HG03175 (cell line): ENCODE results near the gene SESN1.
"Not testable (repeated sequence)": the region's sequence is repeated elsewhere in the genome, so short reads cannot be mapped to it uniquely, and the experiment has no call there.

ENCODE experiments used
- ATAC-seq: cut with Tn5 transposase; IDR thresholded peaks from one replicate; pipeline ENCODE4 v1.9.1; 2021; ENCODE audit warnings: mild to moderate bottlenecking, moderate library complexity; ENCODE audit not compliant: unreplicated experiment

Gene SESN1

DNA sequence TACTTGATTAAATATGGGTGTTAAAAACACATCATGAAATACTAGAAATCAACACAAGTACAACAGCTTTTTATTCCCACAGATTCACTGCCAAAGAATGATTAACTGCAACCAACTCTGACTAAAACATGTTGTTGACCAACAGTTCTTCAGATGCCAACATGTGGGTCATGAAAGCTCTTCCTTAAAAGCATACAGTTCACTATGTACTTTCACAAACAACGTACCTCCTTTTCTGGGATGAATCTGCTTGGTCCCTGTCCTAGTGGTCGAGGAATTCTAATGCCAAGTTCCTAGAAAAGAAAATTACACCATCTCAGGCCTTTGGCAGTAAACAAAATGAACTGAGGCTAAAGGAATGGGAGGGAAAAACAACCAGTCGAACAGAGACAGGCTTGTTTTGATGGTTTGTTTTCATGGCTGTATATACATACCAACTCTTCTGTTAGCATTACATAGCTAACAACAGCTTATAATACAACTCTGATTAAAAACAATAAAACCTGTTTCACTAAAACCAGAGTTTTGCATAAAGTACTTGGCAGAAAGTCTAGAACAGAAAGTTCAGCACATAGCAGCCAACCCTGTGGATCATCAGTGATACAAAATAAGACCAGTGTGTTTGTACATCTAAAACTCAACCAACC is 92.5 kb downstream of the SESN1 start:
- ATAC-seq: no peak

DNA sequence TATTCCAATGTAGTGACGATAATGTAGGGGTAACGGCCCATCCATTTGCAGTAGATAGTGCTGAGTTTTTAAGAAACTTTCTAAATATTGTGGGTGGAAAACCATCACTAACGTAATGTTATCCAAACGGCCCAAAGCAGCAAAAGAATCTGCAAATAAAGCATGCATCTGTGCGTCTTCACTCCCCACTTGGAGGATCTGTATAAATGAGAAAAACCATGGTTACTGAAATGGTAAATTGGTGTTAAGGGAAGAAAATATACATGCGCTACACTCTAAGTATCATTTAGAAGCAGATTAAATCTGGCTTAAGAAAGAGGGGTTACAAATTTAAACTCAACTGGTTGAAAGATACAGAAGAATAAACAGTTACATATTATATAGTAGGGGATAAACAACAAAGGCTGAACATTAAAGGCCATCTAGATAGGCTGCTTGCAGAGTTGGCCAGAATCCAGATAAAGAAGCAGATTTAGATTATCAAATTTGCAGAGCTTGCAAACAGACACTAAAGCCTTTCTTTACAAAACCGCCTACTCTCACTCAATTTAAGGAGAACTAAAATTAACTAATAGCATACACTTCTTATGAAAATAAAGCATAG is 93.3 kb downstream of the SESN1 start:
- no peak for ATAC-seq

DNA sequence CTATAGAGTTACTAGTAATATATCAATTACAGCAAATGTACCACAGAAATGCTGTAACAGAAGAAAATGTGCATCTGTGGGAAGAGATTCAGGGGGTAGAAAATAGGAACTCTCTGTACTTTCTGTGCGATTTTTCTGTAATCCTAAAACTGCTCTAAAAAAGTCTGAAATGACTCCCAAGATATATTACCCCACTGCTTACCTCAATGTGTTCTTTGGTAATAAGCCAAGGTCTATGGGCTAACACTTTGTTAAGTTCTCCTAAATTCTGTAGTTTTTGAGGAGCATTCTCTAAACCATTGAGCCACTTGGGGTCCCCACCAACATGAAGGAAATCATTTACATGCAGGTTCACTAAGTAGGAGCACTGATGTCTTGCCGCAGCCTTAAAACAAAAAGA is 94.4 kb downstream of the SESN1 start:
- no peak for ATAC-seq

DNA sequence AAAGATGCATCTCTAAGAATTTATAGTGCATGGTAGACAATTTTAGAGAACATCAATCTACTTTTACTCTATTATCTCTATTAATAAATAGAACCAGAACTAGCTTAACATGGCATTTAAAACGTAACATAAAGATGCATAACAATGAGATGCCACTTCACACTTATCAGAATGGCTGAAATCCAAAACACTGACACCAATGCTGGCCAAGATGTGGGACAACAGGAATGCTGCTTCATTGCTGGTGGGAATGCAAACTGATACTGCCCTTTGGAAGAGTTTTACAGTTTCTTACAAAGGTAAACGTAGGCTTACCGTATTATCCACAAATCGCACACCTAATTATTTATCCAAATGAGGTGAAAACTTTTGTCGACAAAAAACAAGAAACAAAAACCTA is 95.2 kb downstream of the SESN1 start:
- no peak for ATAC-seq

DNA sequence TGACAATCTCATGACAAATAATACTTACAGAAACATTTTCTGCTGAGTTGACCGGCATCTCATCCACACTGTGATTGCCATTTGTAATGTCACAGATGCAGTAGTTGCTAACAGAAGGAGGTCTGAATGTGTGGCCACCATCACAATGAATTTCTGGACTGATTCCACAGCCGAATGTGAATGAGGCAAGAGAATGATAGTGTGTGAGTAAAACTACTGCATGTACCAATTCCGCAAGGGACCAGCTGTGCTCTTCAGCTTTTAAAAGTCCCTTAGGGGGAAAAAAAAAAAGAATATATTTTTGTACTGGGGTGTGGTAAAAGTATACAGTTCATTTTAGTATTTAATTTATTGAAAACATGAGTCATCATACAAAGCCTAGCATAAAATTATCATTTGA is 96.2 kb downstream of the SESN1 start:
- no peak for ATAC-seq

DNA sequence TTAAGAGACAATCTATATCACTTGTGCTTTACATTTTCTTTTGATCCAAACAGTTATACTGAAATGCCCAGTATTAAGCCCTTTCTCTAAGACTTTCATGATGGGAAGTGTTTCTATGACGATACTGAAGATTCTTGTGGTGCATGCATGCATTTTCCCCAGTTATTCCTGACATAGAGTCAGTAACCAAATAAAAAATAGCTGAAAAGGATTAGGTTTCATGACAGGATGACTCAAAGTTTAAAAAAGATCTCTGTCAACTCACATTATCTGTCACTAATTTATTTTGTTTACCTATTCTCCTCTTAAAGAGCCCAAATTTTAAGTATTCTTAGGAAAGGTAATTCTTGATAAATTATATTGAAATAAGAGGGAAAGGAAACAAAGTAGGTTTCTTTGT is 98.4 kb downstream of the SESN1 start:
- no peak for ATAC-seq

DNA sequence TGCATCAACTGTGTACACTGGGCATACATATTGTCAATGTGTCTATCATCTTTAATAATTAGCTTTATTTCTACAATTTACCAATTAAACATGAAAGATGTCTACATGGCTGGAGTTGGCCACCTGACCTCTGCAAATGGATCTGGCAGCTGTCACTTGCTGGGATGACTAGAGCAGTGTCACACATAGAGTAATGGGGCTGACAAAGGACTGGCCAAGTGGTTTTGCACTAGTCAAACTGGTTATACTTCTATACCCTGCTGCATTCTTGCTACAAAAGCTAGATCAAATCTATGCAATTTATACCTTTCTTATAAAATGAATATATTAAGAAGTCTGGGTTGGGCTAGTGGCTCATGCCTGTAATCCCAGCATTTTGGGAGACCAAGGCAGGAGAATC is 99.3 kb downstream of the SESN1 start:
- ATAC-seq: no peak

DNA sequence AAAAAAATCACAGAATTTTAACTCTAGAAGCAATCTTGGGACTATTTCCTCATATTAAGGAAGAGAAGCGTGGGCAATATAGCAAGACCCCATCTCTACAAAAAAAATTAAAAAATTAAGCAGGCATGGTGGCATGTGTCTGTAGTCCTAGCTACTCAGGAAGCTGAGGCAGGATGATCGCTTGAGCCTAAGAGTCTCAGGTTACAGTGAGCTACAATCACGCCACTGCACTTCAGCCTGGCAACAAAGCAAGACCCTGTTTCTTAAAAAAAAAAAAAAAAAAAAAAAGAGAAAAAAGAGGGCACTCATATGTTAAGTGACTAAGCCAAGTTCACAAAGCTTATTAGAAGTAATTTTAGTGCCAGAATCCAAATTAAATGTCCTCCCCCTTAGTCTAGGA is 100.8 kb downstream of the SESN1 start:
- no peak for ATAC-seq

DNA sequence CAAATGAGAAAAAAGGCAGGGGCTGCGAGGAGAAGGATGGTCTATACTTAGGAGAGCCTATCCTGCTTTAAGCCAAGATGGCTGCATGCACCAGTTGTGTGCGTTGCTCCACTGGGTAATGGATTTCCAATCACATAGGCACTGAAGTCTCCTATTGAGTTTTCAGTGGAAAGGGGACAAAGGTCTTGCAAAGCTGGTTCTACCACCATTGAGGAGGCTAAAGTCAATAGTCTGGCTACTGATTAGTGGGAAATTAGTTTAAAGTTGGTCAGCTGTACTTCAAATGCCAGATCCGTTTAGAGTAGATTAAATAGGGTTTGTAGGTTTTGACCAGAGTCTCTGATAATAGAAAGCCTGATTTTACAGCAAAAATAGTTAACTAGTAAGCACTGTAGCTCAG is 104.9 kb downstream of the SESN1 start:
- ATAC-seq: no peak

DNA sequence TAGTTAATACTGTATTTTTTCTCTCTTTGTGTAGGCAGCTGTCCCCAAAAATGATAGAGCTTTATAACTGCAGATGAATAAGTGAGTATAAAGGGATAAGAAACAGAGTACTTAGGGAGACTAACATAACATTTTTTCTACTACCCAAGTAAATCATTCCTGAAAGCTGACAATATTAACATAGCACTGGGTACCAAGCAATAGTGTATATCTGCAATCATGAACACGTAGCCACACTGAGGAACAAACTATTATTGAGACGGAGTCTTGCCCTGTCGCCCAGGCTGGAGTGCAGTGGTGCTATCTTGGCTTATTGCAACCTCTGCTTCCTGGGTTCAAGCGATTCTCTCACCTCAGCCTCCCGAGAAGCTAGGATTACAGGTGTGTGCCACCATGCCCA is 105.9 kb downstream of the SESN1 start:
- ATAC-seq: no peak

DNA sequence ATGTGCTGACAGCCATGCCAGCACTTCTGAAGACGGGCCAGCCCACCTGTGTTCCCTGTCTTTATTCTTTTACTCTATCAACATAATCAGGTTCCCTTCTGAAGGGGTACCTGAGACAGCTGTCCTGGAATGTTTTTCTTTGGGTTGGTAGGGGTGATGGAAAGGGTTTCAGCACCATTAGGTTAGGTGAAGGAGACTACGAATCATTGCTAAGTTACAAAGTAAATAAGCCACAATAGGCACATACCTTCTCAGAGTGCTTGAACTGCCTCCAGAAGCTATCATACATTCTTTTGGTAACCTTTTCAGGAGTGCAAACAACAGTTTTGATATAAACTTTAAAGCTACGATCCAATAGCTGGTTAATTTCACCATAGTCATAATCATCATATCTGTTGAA is 106.3 kb downstream of the SESN1 start:
- ATAC-seq: no peak

DNA sequence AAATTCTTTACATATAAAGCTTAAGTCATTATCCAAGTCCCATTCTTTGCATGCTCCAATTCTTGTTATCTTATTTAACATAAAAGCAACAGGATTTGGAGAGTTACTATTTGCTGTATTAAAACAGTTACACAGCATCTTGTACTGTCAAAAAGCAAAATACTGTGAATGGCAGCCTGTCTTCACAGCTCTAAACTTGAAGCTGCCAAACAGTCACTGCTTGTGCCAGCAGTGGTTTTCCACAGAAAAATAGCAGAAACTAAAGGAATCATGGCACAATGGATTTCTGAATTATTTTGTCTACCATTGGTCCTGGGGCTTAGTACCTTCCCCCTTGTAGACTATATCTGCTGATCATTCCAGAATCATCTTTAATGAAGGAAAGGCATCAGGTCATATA is 107.5 kb downstream of the SESN1 start:
- ATAC-seq: no peak

DNA sequence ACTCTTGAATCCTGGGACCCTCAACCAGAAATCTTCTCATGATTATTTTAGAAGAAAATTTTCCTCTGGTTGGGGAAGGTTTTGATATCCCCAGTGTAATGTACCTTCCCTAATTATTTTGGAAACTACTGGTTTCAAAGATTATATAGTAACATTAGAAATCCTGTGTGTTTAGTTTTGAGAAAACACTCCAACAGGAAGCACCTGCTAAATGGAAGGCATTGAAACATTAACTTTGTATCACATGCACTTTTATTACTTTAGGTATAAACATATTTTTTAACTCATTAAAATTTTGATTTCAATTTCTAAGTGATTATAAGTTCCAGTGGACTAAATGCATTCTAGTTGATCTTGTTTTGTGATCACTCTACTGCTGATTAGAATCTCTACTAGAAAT is 109.3 kb downstream of the SESN1 start:
- ATAC-seq: no peak

DNA sequence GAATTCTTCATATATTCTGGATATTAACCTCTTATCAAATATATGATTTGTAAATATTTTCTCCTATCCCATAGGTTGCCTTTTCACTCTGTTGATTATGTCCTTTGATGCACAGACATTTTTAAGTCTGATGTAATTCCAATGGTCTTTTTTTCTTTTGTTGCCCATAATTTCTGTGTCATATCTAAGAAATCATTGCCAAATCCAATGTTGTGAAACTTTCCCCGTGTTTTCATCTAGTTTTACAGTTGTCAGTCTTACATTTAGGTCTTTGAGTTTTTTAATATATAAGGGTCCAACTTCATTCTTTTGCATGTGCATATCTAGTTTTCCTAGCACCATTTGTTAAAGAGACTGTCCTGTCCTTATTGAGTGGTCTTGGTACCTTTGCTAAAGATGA is 111.5 kb downstream of the SESN1 start:
- ATAC-seq: no peak

DNA sequence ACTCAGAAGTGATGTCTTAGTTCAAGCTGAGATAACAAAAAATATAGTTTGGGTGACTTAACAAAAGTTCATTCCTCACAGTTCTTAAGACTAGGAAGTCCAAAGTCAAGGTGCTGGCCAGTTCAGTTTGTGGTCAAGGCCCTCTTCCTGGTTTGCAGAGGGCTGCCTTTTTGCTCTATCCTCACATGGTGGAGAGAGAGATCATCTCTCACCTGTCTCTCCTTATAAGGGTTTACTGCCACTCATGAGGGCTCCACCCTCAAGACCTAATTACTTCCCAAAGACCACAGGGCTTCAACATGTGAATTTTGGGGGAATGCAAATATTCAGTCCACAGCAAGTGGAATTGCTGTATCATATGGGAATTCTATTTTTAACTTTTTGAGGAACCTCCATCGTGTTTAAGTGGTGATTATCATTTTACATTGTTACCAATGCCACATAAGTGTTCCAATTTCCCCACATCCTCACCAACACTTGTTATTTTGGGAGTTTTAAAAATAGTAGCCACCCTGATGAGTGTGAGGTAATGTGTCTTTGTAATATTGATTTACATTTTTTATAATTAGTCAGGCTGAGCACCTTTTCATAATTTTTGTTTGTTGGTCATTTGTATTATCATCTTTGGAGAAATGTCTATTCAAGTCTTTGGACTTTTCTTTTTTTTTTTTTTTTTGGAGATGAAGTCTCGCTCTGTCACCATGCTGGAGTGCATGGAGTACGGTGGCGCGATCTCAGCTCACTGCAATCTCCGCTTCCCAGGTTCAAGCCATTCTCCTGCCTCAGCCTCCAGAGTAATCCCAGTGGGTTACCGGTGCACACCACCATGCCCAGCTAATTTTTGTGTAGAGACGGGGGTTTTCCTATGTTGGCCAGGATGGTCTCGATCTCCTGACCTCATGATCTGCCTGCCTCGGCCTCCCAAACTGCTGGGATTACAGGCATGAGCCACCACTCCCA is 112.2 kb downstream of the SESN1 start:
- no peak for ATAC-seq

DNA sequence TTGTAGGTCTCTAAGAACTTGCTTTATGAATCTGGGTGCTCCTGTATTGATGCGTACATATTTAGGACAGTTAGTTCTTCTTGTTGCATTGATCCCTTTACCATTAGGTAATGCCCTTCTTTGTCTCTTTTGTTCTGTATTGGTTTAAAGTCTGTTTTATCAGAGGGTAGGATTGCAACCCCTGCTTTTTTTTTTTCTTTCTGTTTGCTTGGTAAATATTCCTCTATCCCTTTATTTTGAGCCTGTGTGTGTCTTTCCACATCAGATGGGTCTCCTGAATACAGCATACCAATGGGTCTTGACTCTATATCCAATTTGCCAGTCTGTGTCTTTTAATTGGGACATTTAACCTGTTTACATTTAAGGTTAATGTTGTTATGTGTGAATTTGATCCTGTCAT is 116.0 kb downstream of the SESN1 start:
- not testable (repeated sequence) for ATAC-seq

DNA sequence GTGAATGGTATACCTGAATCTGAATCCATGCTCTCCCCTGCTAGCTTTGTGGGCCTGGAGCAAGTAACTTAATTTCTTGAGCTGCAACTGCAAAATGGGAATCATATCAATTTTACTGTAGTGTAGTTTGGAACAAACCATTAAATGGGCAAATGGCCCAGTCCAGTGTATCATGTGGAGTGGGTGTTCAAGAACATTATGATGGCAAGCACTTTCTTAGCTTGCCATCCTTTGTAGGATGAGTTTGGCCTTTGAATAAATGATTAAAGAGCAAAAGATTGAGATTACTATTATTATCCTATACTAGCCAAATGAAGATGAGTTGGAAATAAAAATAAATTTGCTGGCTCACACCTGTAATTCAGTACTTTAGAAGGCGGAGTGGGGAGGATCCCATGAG is 120.4 kb downstream of the SESN1 start:
- no peak for ATAC-seq

DNA sequence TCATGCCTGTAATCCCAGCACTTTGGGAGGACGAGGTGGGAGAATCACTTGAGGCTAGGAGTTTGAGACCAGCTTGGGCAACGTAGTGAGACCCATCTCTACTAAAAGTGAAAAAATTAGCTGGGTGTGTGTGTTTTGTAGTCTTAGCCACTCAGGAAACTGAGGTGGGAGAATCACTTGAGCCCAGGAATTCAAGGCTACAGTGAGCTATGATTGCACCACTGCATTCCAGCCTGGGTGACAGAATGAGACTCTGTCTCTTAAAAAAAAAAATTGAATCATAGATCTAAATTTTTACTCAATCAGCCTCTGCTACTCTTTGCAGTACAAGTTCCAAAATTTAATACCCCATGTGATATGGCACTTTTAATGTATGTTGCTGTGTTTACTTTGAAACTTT is 124.9 kb downstream of the SESN1 start:
- ATAC-seq: no peak

DNA sequence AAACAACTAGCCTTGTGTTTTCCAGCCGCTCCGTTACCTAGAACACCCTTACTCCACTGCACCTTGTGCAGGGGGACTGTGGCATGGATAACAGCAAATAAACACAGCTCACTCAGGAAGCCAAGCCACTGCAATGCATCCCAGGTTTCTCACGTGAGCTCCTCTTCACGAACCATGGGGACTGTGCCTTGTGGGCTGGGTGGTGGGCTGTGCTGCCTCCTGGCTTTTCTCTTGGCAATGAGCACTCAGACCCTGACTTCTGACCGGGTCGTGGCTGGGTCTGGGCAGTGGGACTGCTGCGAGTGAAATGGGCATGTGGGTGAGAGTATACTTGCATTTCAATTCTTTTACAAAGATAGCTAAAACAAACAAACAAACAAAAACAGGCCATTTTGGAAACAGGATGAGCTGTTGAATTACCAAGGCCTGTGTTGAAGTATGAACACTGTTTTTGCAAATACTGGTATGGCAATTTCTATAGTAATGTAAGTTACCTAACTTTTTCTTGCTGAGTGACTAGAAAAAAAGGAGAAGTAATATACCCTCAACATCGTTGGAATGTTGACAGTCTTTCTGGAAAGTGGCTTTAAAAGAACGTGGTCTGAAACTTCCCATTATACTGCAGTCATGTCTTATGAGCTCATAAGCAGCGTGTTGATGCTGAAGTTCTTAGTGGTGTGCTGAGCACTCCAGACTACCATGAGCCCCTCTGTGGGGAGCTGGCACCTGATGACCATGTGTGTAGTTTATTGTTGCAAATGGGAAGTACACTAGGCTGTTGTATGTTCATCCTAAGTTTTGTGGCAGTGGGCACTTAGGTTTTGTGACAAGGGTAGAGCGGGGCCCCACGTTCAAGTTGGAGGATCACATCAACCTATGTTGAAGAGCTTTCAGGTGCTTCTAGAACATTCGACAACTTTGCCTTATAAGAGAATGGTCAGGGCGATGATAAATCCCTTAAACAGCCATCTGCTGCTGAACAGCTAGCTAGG is 126.0 kb downstream of the SESN1 start:
- no peak for ATAC-seq

DNA sequence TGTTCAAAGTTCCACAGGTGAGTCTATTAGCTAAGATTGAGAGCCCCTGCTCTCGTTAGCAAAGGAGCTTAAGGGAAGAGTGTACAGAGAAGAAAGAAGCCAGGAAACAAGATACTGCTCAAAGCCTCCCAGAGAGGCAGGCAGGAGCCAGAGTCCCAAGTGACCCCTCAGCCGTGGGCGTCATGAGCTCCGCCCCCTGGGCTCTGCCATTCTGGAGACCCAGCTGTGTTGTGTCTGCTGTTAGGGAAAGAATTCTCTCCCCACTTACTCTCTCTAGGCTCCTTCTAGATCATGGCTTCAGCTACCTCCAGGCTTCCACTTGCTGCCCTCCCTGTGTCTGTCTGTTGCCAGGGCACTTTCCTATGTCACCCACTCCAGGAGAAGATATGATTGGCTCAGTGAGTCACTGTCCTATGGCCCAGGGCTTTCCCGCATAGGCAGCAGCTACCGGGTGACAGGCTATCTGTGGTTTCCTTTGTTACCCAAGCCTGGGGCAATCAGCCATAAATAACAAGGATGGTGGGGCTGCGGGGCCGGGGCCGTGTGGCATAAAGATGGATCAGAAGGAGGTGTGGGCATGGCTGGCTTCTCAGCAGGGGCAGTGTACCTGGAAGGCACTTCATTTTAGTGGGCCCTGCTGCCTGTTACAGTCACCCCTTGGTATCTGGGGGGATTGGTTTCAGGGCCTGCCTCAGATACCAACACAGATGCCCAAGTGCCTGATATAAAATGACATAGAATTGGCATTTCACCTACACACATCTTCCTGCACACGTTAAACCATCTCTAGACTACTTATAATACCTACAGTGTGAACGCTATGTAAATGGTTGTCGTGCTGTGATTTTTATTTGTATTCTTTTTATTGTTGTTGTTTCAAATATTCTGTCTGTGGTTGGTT is 127.5 kb downstream of the SESN1 start:
- no peak for ATAC-seq
